ENCODE measurements around the gene CAPZA3. TPM values are rescaled to one million over a fixed set of nuclear protein-coding genes. Genes with fewer than 3 reads are reported as not detected.

Gene CAPZA3
- total and polyA plus RNA-seq, 10 of the 15 experiments (the other 5 are each of a cell fraction or from before 2014, with no cell fraction given) = not detected

GRCh38 chr12:18752280-18752920, 14.5 kb downstream of the CAPZA3 start:
- in situ Hi-C loops (cut with MboI) = no loop called here
- H3K9me3 ChIP-seq (replicated peaks; ENCODE audit: control insufficient read depth, insufficient read depth, low read length) = no peaks in the 10 kb centered on the region
- DNase-seq (ENCODE audit: low read depth, low spot score) (no peak), ATAC-seq (no peak), FAIRE-seq (no peak)
- WGBS (ENCODE audit: insufficient coverage, insufficient replicate concordance, low lambda C conversion rate, missing lambda C conversion rate) = 5% methylated on average over 6 of the region's 6 CpGs
- H3K4me2 ChIP-seq (ENCODE audit: control insufficient read depth, insufficient read depth) = no peak overlapping the region
- no TSS peak for BruUV-seq (replicated peaks)
- POLR2A ChIA-PET = no interaction called here
- H3K9ac ChIP-seq (ENCODE audit: control insufficient read depth, insufficient read depth, low read length) = no peak overlapping the region
- H3K4me3 ChIP-seq = no peak overlapping the region
- H3K27ac ChIP-seq (ENCODE audit: control insufficient read depth, insufficient read depth) = no peak overlapping the region
- intact Hi-C loops (cut with micrococcal nuclease; ENCODE audit: unreplicated experiment) = no loop called here
- no peaks in the 10 kb centered on the region for H3K4me1 ChIP-seq (ENCODE audit: control insufficient read depth, insufficient read depth, low read length)
- no peak overlapping the region for H2AFZ ChIP-seq (ENCODE audit: control insufficient read depth, low read depth, low read length)
- H3K27me3 ChIP-seq (replicated peaks in 1 of 2; ENCODE audit: control insufficient read depth in 2 of 2, insufficient read depth in 2 of 2, low read length in 1 of 2) = no peaks in the 10 kb centered on the region
- H3K36me3 ChIP-seq (ENCODE audit: control insufficient read depth in 2 of 2, insufficient read depth in 2 of 2, low read length in 1 of 2) = no peaks in the 10 kb centered on the region
- H4K20me1 ChIP-seq (ENCODE audit: control insufficient read depth, insufficient read depth) = no peaks in the 10 kb centered on the region
- RAD21 ChIA-PET (ENCODE audit: unreplicated experiment) = no interaction called here
- no peaks in the 10 kb centered on the region for H3K79me2 ChIP-seq (ENCODE audit: control insufficient read depth, insufficient read depth, low read length)
- SMC1A ChIA-PET (ENCODE audit: uncharacterized antibody, unreplicated experiment) = no interaction called here
- no peak for TF ChIP-seq CBX3 (IDR thresholded peaks at IDR 0.05; ENCODE audit: borderline replicate concordance, low read depth)
- TF ChIP-seq MXI1 (IDR thresholded peaks at IDR 0.05; ENCODE audit: low read depth, low read length) = no peak
- no peak for TF ChIP-seq TARDBP (IDR thresholded peaks at IDR 0.05; ENCODE audit: borderline replicate concordance)
- TF ChIP-seq HDGF (IDR thresholded peaks at IDR 0.05) = no peak
- no peak for TF ChIP-seq IRF5 (IDR thresholded peaks at IDR 0.05; ENCODE audit: borderline replicate concordance)
- no peak for TF ChIP-seq NFXL1 (IDR thresholded peaks at IDR 0.05; ENCODE audit: borderline replicate concordance)
- TF ChIP-seq EP300 (IDR thresholded peaks at IDR 0.05; ENCODE audit: borderline replicate concordance in 1 of 2, control insufficient read depth in 1 of 2, low read depth in 2 of 2, low read length in 2 of 2) = no peak
- no peak for TF ChIP-seq ZBTB40 (IDR thresholded peaks at IDR 0.05; ENCODE audit: borderline replicate concordance)
- TF ChIP-seq DPF2 (IDR thresholded peaks at IDR 0.05) = no peak
- CTCF ChIA-PET = no interaction called here

Data from GM12878 (cell line).